ENCODE measurements around the gene ZNF831.
A peak's percentile ranks its signal among the peaks of the same experiment; 100 is the strongest.

The ZNF831 gene

GRCh38 chr20:59123011-59123677 lies 40.5 kb upstream of the ZNF831 start:
- Histone ChIP-seq H3K27ac (peak overlapping the region in 10 of 11 experiments; percentile 24 to 96 (median 86); a peak in 19 of 22 replicates), H3K4me1 (peaks cover 57 to 100% (median 100%) of the 10 kb centered on the region in 10 experiments), H3K4me3 (peak overlapping the region in 9 of 10 experiments; percentile 11 to 62 (median 54); a peak in 15 of 20 replicates), H4K20me1 (no peaks in the 10 kb centered on the region), H3K9me3 (replicated peaks in 1 of 11) (peaks cover 0 to 7% (median 4%) of the 10 kb centered on the region in 11 experiments; a peak in 10 of 22 replicates), H3K4me2 (peak overlapping the region; percentile 65 to 97 (median 89)), H3K27me3 (peaks cover 0 to 53% (median 0%) of the 10 kb centered on the region in 11 experiments; a peak in 4 of 22 replicates), H3K36me3 (no peaks in the 10 kb centered on the region), H3K9ac (peak overlapping the region in 9 of 11 experiments; percentile 31 to 87 (median 74); a peak in 18 of 22 replicates)
- TF ChIP-seq Cebpa-rat (IDR thresholded peaks at IDR 0.05), result peak in 5 of 11 experiments; percentile 25 to 86 (median 42); a peak in 6 of 22 replicates

- Histone ChIP-seq H4K20me1 (no peaks in the 10 kb centered on the region), H3K27ac (peak overlapping the region in 10 of 11 experiments; percentile 24 to 96 (median 86); a peak in 18 of 22 replicates), H3K36me3 (no peaks in the 10 kb centered on the region), H3K4me1 (peaks cover 57 to 100% (median 98%) of the 10 kb centered on the region in 10 experiments), H3K9ac (peak overlapping the region in 9 of 11 experiments; percentile 31 to 87 (median 74); a peak in 18 of 22 replicates), H3K9me3 (replicated peaks in 1 of 11) (peaks cover 0 to 7% (median 4%) of the 10 kb centered on the region in 11 experiments; a peak in 10 of 22 replicates), H3K4me3 (peak overlapping the region in 8 of 10 experiments; percentile 11 to 62 (median 54); a peak in 14 of 20 replicates), H3K27me3 (peaks cover 0 to 53% (median 0%) of the 10 kb centered on the region in 11 experiments; a peak in 4 of 22 replicates), H3K4me2 (peak overlapping the region; percentile 65 to 97 (median 89))
- no peak for TF ChIP-seq Cebpa-rat (IDR thresholded peaks at IDR 0.05)
Observed at GRCh38 chr20:59123678-59124255, 39.9 kb upstream of the ZNF831 start.

DNA sequence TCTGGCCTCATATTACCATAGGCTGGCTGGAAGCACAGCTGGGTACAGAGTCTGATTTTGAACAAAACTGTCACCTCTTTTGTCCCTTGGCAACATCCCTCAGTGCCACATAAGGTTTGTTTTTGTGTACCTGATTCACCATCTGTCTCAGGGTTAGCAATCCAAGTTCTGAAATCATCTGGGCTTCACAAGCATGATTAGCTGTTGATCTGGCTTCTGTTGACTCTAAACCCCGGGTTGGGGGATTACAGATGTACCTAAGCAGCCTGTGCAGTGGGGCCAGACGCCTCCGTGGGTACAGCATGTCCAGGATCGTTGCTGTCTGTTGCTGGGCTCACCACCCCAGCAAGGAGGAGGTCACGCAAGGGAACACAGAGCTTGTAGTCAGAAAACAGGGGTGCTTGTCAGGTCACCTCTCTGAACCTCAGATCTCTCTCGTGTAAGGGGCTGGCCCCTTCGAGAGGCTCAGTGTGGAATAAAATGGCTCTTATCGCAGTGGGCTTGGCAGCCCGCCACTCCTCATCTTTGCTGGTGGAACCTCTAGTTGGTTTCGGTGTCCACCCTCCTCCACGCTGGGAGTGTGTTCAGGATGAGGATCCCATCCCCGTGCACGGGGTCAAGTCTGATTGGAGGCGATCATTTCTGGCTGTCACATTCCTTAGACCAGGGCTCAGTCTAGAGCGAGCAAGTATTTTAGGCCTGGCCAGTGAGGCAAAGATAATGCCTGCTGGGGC lies 39.2 kb upstream of the ZNF831 start:
- H3K4me1 ChIP-seq, result peaks cover 55 to 97% (median 91%) of the 10 kb centered on the region in 10 experiments

GRCh38 chr20:59125332-59125731 lies 38.3 kb upstream of the ZNF831 start:
- Histone ChIP-seq H3K4me2 (peak overlapping the region in 9 of 11 experiments; percentile 86 to 97 (median 91); a peak in 18 of 22 replicates), H4K20me1 (no peaks in the 10 kb centered on the region), H3K9ac (peak overlapping the region in 4 of 11 experiments; percentile 85 to 87 (median 87); a peak in 8 of 22 replicates), H3K36me3 (no peaks in the 10 kb centered on the region), H3K27me3 (peaks cover 0 to 43% (median 0%) of the 10 kb centered on the region in 11 experiments; a peak in 4 of 22 replicates), H3K27ac (peak overlapping the region in 6 of 11 experiments; percentile 83 to 96 (median 93); a peak in 12 of 22 replicates), H3K4me1 (peaks cover 46 to 95% (median 82%) of the 10 kb centered on the region in 10 experiments), H3K9me3 (replicated peaks in 1 of 11) (peaks cover 0 to 7% (median 4%) of the 10 kb centered on the region in 11 experiments; a peak in 10 of 22 replicates), H3K4me3 (peak overlapping the region in 3 of 10 experiments; percentile 54 to 62 (median 61); a peak in 2 of 20 replicates)
- no peak for TF ChIP-seq Cebpa-rat (IDR thresholded peaks at IDR 0.05)

More for the DNA sequence above, 39.2 kb upstream of the ZNF831 start:
- TF ChIP-seq Cebpa-rat (IDR thresholded peaks at IDR 0.05), result no peak
- H4K20me1 ChIP-seq, result no peaks in the 10 kb centered on the region
- peak overlapping the region; percentile 65 to 97 (median 89); a peak in 20 of 22 replicates for H3K4me2 ChIP-seq
- H3K4me3 ChIP-seq, result peak overlapping the region in 7 of 10 experiments; percentile 33 to 62 (median 54); a peak in 13 of 20 replicates
- peak overlapping the region in 8 of 11 experiments; percentile 78 to 96 (median 90); a peak in 16 of 22 replicates for H3K27ac ChIP-seq
- H3K9ac ChIP-seq, result peak overlapping the region in 8 of 11 experiments; percentile 62 to 87 (median 80); a peak in 16 of 22 replicates
- H3K27me3 ChIP-seq, result peaks cover 0 to 51% (median 0%) of the 10 kb centered on the region in 11 experiments; a peak in 4 of 22 replicates
- H3K36me3 ChIP-seq, result no peaks in the 10 kb centered on the region
- H3K9me3 ChIP-seq (replicated peaks in 1 of 11), result peaks cover 0 to 7% (median 4%) of the 10 kb centered on the region in 11 experiments; a peak in 10 of 22 replicates

GRCh38 chr20:59125836-59126235 lies 37.8 kb upstream of the ZNF831 start:
- peaks cover 0 to 7% (median 4%) of the 10 kb centered on the region in 11 experiments; a peak in 10 of 22 replicates for H3K9me3 ChIP-seq (replicated peaks in 1 of 11)
- peak overlapping the region in 4 of 11 experiments; percentile 85 to 87 (median 87); a peak in 6 of 22 replicates for H3K9ac ChIP-seq
- peaks cover 0 to 43% (median 0%) of the 10 kb centered on the region in 11 experiments; a peak in 4 of 22 replicates for H3K27me3 ChIP-seq
- peak overlapping the region in 1 of 10 experiments; percentile 21; a peak in 2 of 20 replicates for H3K4me3 ChIP-seq
- H3K36me3 ChIP-seq, result no peaks in the 10 kb centered on the region
- no peaks in the 10 kb centered on the region for H4K20me1 ChIP-seq
- no peak for TF ChIP-seq Cebpa-rat (IDR thresholded peaks at IDR 0.05)
- H3K27ac ChIP-seq, result peak overlapping the region in 6 of 11 experiments; percentile 27 to 96 (median 93); a peak in 10 of 22 replicates
- peak overlapping the region in 9 of 11 experiments; percentile 86 to 97 (median 91); a peak in 18 of 22 replicates for H3K4me2 ChIP-seq
- peaks cover 41 to 92% (median 77%) of the 10 kb centered on the region in 10 experiments for H3K4me1 ChIP-seq

GRCh38 chr20:59127839-59128238 lies 35.8 kb upstream of the ZNF831 start:
- peaks cover 23 to 78% (median 59%) of the 10 kb centered on the region in 10 experiments for H3K4me1 ChIP-seq
- H3K36me3 ChIP-seq, result no peaks in the 10 kb centered on the region; a peak in 1 of 22 replicates
- peak overlapping the region in 2 of 10 experiments; percentile 20 to 28; a peak in 1 of 20 replicates for H3K4me3 ChIP-seq
- peak overlapping the region in 2 of 11 experiments; percentile 30 to 34; a peak in 1 of 22 replicates for H3K9ac ChIP-seq
- TF ChIP-seq Cebpa-rat (IDR thresholded peaks at IDR 0.05), result no peak
- H3K27me3 ChIP-seq, result peaks cover 0 to 35% (median 0%) of the 10 kb centered on the region in 11 experiments; a peak in 4 of 22 replicates
- no peaks in the 10 kb centered on the region for H3K9me3 ChIP-seq (replicated peaks in 1 of 11)
- peak overlapping the region; percentile 16 to 97 (median 89); a peak in 21 of 22 replicates for H3K4me2 ChIP-seq
- peak overlapping the region in 6 of 11 experiments; percentile 23 to 96 (median 93); a peak in 10 of 22 replicates for H3K27ac ChIP-seq
- H4K20me1 ChIP-seq, result 0 out of 22 replicates have a peak, but pooled peaks cover 0 to 6% (median 0%) of the 10 kb centered on the region in 11 experiments

- Histone ChIP-seq H4K20me1 (peaks cover 0 to 6% (median 0%) of the 10 kb centered on the region in 11 experiments; a peak in 2 of 22 replicates), H3K9me3 (replicated peaks in 1 of 11) (no peaks in the 10 kb centered on the region; a peak in 1 of 22 replicates), H3K4me3 (no peak overlapping the region), H3K36me3 (peaks cover 0 to 5% (median 0%) of the 10 kb centered on the region in 11 experiments; a peak in 2 of 22 replicates), H3K4me2 (peak overlapping the region in 2 of 11 experiments; percentile 16 to 18; a peak in 2 of 22 replicates), H3K27me3 (no peaks in the 10 kb centered on the region), H3K9ac (no peak overlapping the region), H3K4me1 (peaks cover 8 to 39% (median 20%) of the 10 kb centered on the region in 10 experiments; a peak in 19 of 20 replicates), H3K27ac (no peak overlapping the region)
- TF ChIP-seq Cebpa-rat (IDR thresholded peaks at IDR 0.05), result no peak
Observed at GRCh38 chr20:59131551-59132285, 31.9 kb upstream of the ZNF831 start.
